Body of pancreas (tissue), 4 donors: ENCODE measurements around the gene TSHZ3. TPM values are rescaled to one million over a fixed set of nuclear protein-coding genes. Genes with fewer than 3 reads are reported as not detected.

Source experiments
- ATAC-seq: fragments of 150-250 bp; one replicate; pipeline ENCODE4 v1.9.1; 2016
- DNase-seq, 4 donors: peaks; one replicate each; pipeline ENCODE4 v3.0.0-alpha.2; 2019
- H3K27ac ChIP-seq, 4 donors: fragments of 200-600 bp; sonication (generic); 1 replicate in 3 of 4; 2 replicates in 1 of 4; pipeline versions ENCODE4 v1.5.1 to v1.6.1; 2016 to 2019; ENCODE audit warnings: mild to moderate bottlenecking in 1 of 4, mixed read lengths in 1 of 4, moderate library complexity in 1 of 4
- H3K27me3 ChIP-seq, 2 donors: fragments of 200-600 bp; sonication (generic); one replicate each; pipeline ENCODE4 v1.6.0; 2016; ENCODE audit warnings: mild to moderate bottlenecking in 1 of 2
- H3K36me3 ChIP-seq, 2 donors: fragments of 200-600 bp; sonication (generic); replicated peaks in 1 of 2; 2 replicates each; pipeline ENCODE4 v1.5.1; 2016; ENCODE audit warnings: low read depth in 2 of 2; ENCODE audit not compliant: insufficient read depth in 1 of 2
- H3K4me1 ChIP-seq: fragments of 200-600 bp; sonication (generic); one replicate; pipeline ENCODE4 v1.6.0; 2016
- H3K4me3 ChIP-seq, 2 donors: fragments of 200-600 bp; sonication (generic); 1 replicate in 1 of 2; 2 replicates in 1 of 2; pipeline ENCODE4 v1.5.1; 2016 to 2019
- H3K9me3 ChIP-seq, 3 donors: fragments of 200-600 bp; sonication (generic); 1 replicate in 2 of 3; 2 replicates in 1 of 3; pipeline ENCODE4 v1.5.1; 2016
- CTCF ChIP-seq, 7 experiments: fragments of 450-650 bp in 4 of 7; fragments of 200-600 bp in 3 of 7; sonication (generic) in 3 of 7; IDR thresholded peaks; one replicate each; pipeline ENCODE4 v1.5.1; 2016 to 2019; ENCODE audit warnings: antibody characterized with exemption in 7 of 7
- POLR2A ChIP-seq, 3 donors: fragments of 450-650 bp; IDR thresholded peaks; one replicate each; pipeline ENCODE4 v1.6.1; 2016; ENCODE audit warnings: antibody characterized with exemption in 3 of 3, mild to moderate bottlenecking in 2 of 3
- WGBS, 2 donors: methylation state at CpG; one replicate each; pipeline ENCODE4 v1.1.5; 2017; 5-methylcytosine and 5-hydroxymethylcytosine counted together
- intact Hi-C: fragments of 100-400 bp; cut with DNase I; formaldehyde crosslinking; loops from one replicate; pipeline ENCODE4 v1.15.1; 2023
- total RNA-seq, 2 donors: library from RNA; depleted of rRNA; stranded (reverse); fragments of >200 nt; gene quantifications; one replicate each; pipeline ENCODE4 v1.1.0, GENCODE V29; 2016

The TSHZ3 gene
- total RNA-seq, 2 donors from 2014 or later, result 1.3 to 3.0 TPM

DNA sequence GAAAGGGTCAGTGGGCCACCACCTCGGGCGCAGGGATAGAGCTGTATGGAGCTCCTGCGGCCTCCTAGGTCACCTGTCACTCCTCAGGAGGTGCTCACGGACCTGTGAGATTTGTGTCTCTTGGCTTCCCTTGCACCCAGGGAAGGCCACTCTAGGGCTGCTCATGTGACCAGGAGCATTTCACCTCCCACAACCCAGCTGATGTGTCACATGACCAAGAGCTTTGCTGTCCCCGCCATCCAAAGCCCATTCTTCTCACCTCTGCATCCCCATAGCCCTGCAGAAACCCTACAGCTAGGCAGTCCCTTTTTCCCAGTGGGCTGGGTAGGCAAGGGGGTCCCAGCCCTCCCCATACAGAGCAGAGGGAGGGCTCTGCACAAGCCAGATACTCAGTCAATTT, 51.2 kb downstream of the TSHZ3 start:
- WGBS, 2 donors, result 69 to 83% methylated on average over 5 of the region's 5 CpGs
- intact Hi-C loops, result no loop called here
- H3K4me1 ChIP-seq, result no peaks in the 10 kb centered on the region
- no peak for TF ChIP-seq CTCF (IDR thresholded peaks at IDR 0.05)
- no peak for TF ChIP-seq POLR2A (IDR thresholded peaks at IDR 0.05)
- no peak overlapping the region for H3K27ac ChIP-seq
- DNase-seq (no peak), ATAC-seq (no peak)
- no peaks in the 10 kb centered on the region for H3K27me3 ChIP-seq
- H3K9me3 ChIP-seq, result no peaks in the 10 kb centered on the region
- H3K36me3 ChIP-seq, result no peaks in the 10 kb centered on the region
- no peak overlapping the region for H3K4me3 ChIP-seq

- TF ChIP-seq CTCF (IDR thresholded peaks at IDR 0.05) (no peak), POLR2A (IDR thresholded peaks at IDR 0.05) (no peak)
- no peak overlapping the region for H3K4me3 ChIP-seq
- DNase-seq (no peak), ATAC-seq (no peak)
- H3K27ac ChIP-seq, result no peak overlapping the region
- no peaks in the 10 kb centered on the region for H3K9me3 ChIP-seq
- WGBS, 2 donors, result 87 to 92% methylated on average over 9 to 10 of the region's 10 CpGs
- no peaks in the 10 kb centered on the region for H3K27me3 ChIP-seq
- H3K36me3 ChIP-seq, result no peaks in the 10 kb centered on the region
- intact Hi-C loops, result no loop called here
- H3K4me1 ChIP-seq, result no peaks in the 10 kb centered on the region
Observed at GRCh38 chr19:31296741-31297390, 52.4 kb downstream of the TSHZ3 start.

- ATAC-seq (no peak), DNase-seq (no peak)
- WGBS, 2 donors, result 89 to 91% methylated on average over 2 of the region's 2 CpGs
- H3K27me3 ChIP-seq, result no peaks in the 10 kb centered on the region
- H3K27ac ChIP-seq, result no peak overlapping the region
- TF ChIP-seq POLR2A (IDR thresholded peaks at IDR 0.05) (no peak), CTCF (IDR thresholded peaks at IDR 0.05) (no peak)
- no peaks in the 10 kb centered on the region for H3K4me1 ChIP-seq
- H3K4me3 ChIP-seq, result no peak overlapping the region
- no peaks in the 10 kb centered on the region for H3K9me3 ChIP-seq
- intact Hi-C loops, result no loop called here
- H3K36me3 ChIP-seq, result no peaks in the 10 kb centered on the region
Observed at GRCh38 chr19:31294189-31294588, 55.0 kb downstream of the TSHZ3 start.

GRCh38 chr19:31292639-31293185, 56.5 kb downstream of the TSHZ3 start:
- intact Hi-C loops, result no loop called here
- no peak overlapping the region for H3K27ac ChIP-seq
- no peak for TF ChIP-seq CTCF (IDR thresholded peaks at IDR 0.05)
- no peak for TF ChIP-seq POLR2A (IDR thresholded peaks at IDR 0.05)
- H3K4me3 ChIP-seq, result no peak overlapping the region
- no peaks in the 10 kb centered on the region for H3K9me3 ChIP-seq
- H3K27me3 ChIP-seq, result no peaks in the 10 kb centered on the region
- ATAC-seq (no peak), DNase-seq (no peak)
- H3K4me1 ChIP-seq, result no peaks in the 10 kb centered on the region
- H3K36me3 ChIP-seq, result no peaks in the 10 kb centered on the region
- 73 to 79% methylated on average over 2 of the region's 2 CpGs for WGBS, 2 donors
